Astrocyte (in vitro differentiated cells and primary cell): ENCODE measurements around the gene CDK14.

Experiments used
- EZH2 ChIP-seq: IDR thresholded peaks from 2 replicates; pipeline ENCODE4 v1.6.1; 2012; ENCODE audit warnings: mild to moderate bottlenecking, low read length, inconsistent platforms; ENCODE audit not compliant: insufficient read depth
- TF ChIP-seq, protein P1 (sequence below): IDR thresholded peaks from 2 replicates; pipeline ENCODE4 v1.5.1; 2011; ENCODE audit warnings: low read depth, mild to moderate bottlenecking, inconsistent platforms, low read length, moderate library complexity; ENCODE audit not compliant: insufficient read depth

DNA sequence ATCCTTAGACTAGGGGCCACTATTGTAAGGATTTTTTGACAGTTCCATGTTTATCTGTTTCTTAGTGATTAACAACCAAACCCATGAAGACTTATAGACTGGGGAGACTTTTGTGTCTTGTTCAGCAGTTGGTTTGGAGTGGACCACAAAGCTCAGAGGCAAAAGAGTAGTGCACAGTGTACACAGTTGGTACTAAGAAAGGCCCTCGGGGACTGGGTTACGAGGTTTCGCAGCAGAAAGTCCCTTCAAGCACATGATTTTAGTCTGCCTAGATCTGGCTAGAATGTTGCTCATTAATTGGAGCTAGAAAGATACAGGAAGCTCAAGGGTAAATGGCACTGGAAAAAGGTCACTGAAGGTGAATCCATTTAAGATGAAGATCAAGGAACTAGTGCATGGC is 35.4 kb downstream of the CDK14 start:
- TF ChIP-seq, protein P1, sequence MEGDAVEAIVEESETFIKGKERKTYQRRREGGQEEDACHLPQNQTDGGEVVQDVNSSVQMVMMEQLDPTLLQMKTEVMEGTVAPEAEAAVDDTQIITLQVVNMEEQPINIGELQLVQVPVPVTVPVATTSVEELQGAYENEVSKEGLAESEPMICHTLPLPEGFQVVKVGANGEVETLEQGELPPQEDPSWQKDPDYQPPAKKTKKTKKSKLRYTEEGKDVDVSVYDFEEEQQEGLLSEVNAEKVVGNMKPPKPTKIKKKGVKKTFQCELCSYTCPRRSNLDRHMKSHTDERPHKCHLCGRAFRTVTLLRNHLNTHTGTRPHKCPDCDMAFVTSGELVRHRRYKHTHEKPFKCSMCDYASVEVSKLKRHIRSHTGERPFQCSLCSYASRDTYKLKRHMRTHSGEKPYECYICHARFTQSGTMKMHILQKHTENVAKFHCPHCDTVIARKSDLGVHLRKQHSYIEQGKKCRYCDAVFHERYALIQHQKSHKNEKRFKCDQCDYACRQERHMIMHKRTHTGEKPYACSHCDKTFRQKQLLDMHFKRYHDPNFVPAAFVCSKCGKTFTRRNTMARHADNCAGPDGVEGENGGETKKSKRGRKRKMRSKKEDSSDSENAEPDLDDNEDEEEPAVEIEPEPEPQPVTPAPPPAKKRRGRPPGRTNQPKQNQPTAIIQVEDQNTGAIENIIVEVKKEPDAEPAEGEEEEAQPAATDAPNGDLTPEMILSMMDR = no peak
- TF ChIP-seq EZH2 = no peak
